OCI-LY3 (cell line): ENCODE data around the gene KRTAP12-1.

Source experiments
- H2AFZ ChIP-seq: fragments of 200-600, 300-600 bp; shearing (Covaris generic); 2 replicates; pipeline ENCODE4 v1.6.0; 2014; ENCODE audit warnings: antibody characterized with exemption, low read depth, low read length
- H3K27ac ChIP-seq: fragments of 200-600, 300-600 bp; sonication (generic); 2 replicates; pipeline ENCODE4 v1.5.1; 2014; ENCODE audit warnings: mild to moderate bottlenecking, low read length, moderate library complexity, mixed read lengths
- H3K27me3 ChIP-seq: fragments of 200-600, 300-600 bp; sonication (generic); 2 replicates; pipeline ENCODE4 v1.6.1; 2014; ENCODE audit warnings: low read depth, low read length, mixed read lengths
- H3K36me3 ChIP-seq: fragments of 200-600, 300-600 bp; sonication (generic); replicated peaks from 2 replicates; pipeline ENCODE3; 2014; ENCODE audit warnings: low read depth, low read length, mixed read lengths
- H3K4me1 ChIP-seq: fragments of 300-600, 200-600 bp; sonication (generic); 2 replicates; pipeline ENCODE4 v1.6.1; 2014; ENCODE audit warnings: low read length, mixed read lengths
- H3K4me2 ChIP-seq: fragments of 200-600, 300-600 bp; sonication (generic); 2 replicates; pipeline ENCODE4 v1.6.1; 2014; ENCODE audit warnings: low read length, mixed read lengths
- H3K4me3 ChIP-seq: fragments of 300-600, 200-600 bp; sonication (generic); 2 replicates; pipeline ENCODE4 v1.5.1; 2014; ENCODE audit warnings: antibody characterized with exemption, mild to moderate bottlenecking, low read length, moderate library complexity
- H3K79me2 ChIP-seq: fragments of 300-600, 200-600 bp; shearing (Covaris generic); 2 replicates; pipeline ENCODE4 v1.6.1; 2014; ENCODE audit warnings: mild to moderate bottlenecking, low read length, mixed read lengths
- H3K9ac ChIP-seq: fragments of 300-600, 200-600 bp; shearing (Covaris generic); 2 replicates; pipeline ENCODE4 v1.6.0; 2014; ENCODE audit warnings: mild to moderate bottlenecking, low read length, moderate library complexity
- H3K9me3 ChIP-seq: fragments of 200-600, 300-600 bp; shearing (Covaris generic); 2 replicates; pipeline ENCODE4 v1.6.1; 2014; ENCODE audit warnings: low read length, mixed read lengths; ENCODE audit not compliant: insufficient read depth
- H4K20me1 ChIP-seq: fragments of 200-600, 300-600 bp; sonication (generic); 2 replicates; pipeline ENCODE4 v1.6.1; 2016; ENCODE audit warnings: low read length, mixed read lengths; ENCODE audit not compliant: insufficient read depth
- EZH2phosphoT487 ChIP-seq: fragments of 200-600 bp; shearing (Covaris generic); IDR thresholded peaks from 2 replicates; pipeline ENCODE4 v1.6.1; 2018; ENCODE audit warnings: antibody characterized with exemption, mixed run types, low read depth
- TF ChIP-seq, protein P1 (sequence below): fragments of 200-600, 300-600 bp; sonication (generic); IDR thresholded peaks from 2 replicates; pipeline ENCODE4 v1.5.1; 2014; ENCODE audit warnings: antibody characterized with exemption, low read length, low read depth

The KRTAP12-1 gene

GRCh38 chr21:44702111-44702972 lies 20.4 kb upstream of the KRTAP12-1 start:
- H3K9me3 ChIP-seq: no peaks in the 10 kb centered on the region

GRCh38 chr21:44701541-44701940 lies 19.6 kb upstream of the KRTAP12-1 start:
- no peaks in the 10 kb centered on the region for H3K36me3 ChIP-seq
- H3K4me2 ChIP-seq: no peak overlapping the region
- H2AFZ ChIP-seq: no peak overlapping the region
- H3K27ac ChIP-seq: no peak overlapping the region
- H3K79me2 ChIP-seq: no peaks in the 10 kb centered on the region
- TF ChIP-seq EZH2phosphoT487: no peak
- TF ChIP-seq, protein P1, sequence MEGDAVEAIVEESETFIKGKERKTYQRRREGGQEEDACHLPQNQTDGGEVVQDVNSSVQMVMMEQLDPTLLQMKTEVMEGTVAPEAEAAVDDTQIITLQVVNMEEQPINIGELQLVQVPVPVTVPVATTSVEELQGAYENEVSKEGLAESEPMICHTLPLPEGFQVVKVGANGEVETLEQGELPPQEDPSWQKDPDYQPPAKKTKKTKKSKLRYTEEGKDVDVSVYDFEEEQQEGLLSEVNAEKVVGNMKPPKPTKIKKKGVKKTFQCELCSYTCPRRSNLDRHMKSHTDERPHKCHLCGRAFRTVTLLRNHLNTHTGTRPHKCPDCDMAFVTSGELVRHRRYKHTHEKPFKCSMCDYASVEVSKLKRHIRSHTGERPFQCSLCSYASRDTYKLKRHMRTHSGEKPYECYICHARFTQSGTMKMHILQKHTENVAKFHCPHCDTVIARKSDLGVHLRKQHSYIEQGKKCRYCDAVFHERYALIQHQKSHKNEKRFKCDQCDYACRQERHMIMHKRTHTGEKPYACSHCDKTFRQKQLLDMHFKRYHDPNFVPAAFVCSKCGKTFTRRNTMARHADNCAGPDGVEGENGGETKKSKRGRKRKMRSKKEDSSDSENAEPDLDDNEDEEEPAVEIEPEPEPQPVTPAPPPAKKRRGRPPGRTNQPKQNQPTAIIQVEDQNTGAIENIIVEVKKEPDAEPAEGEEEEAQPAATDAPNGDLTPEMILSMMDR: no peak
- no peak overlapping the region for H3K4me3 ChIP-seq
- no peaks in the 10 kb centered on the region for H3K27me3 ChIP-seq
- H3K4me1 ChIP-seq: no peaks in the 10 kb centered on the region
- no peaks in the 10 kb centered on the region for H3K9me3 ChIP-seq
- no peak overlapping the region for H3K9ac ChIP-seq
- no peaks in the 10 kb centered on the region for H4K20me1 ChIP-seq

More at GRCh38 chr21:44702111-44702972, 20.4 kb upstream of the KRTAP12-1 start:
- Histone ChIP-seq H3K9ac (no peak overlapping the region), H3K27me3 (no peaks in the 10 kb centered on the region), H2AFZ (no peak overlapping the region), H3K4me2 (no peak overlapping the region), H3K79me2 (no peaks in the 10 kb centered on the region), H3K4me3 (no peak overlapping the region), H3K36me3 (no peaks in the 10 kb centered on the region), H3K4me1 (no peaks in the 10 kb centered on the region), H4K20me1 (no peaks in the 10 kb centered on the region), H3K27ac (no peak overlapping the region)
- TF ChIP-seq, protein P1: no peak
- TF ChIP-seq EZH2phosphoT487: no peak

DNA sequence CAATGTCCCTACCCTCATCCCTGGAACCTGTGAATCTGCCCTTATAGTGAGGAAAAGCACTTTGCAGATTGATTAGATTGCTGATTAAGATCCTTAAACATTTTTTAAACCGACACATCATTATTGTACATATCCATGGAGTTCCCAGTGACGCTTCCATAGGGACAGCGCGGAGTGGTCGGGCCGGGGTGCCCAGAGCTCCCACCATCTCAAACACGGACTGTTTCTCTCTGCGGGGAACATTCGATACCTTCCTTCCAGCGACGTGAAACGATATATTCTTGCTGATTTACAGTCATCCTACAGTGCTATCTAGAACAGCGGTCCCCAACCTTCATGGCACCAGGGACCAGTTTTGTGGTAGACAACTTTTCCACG lies 19.0 kb upstream of the KRTAP12-1 start:
- Histone ChIP-seq H2AFZ (no peak overlapping the region), H4K20me1 (no peaks in the 10 kb centered on the region), H3K27ac (no peak overlapping the region), H3K4me2 (no peak overlapping the region), H3K4me1 (no peaks in the 10 kb centered on the region), H3K79me2 (no peaks in the 10 kb centered on the region), H3K27me3 (no peaks in the 10 kb centered on the region), H3K9me3 (no peaks in the 10 kb centered on the region), H3K36me3 (no peaks in the 10 kb centered on the region), H3K9ac (no peak overlapping the region), H3K4me3 (no peak overlapping the region)
- no peak for TF ChIP-seq EZH2phosphoT487
- TF ChIP-seq, protein P1: no peak

GRCh38 chr21:44700101-44701022 lies 18.4 kb upstream of the KRTAP12-1 start:
- Histone ChIP-seq H3K36me3 (no peaks in the 10 kb centered on the region), H3K4me2 (no peak overlapping the region), H3K9me3 (no peaks in the 10 kb centered on the region), H3K27me3 (no peaks in the 10 kb centered on the region), H3K4me1 (no peaks in the 10 kb centered on the region), H3K27ac (no peak overlapping the region), H3K9ac (no peak overlapping the region), H3K4me3 (no peak overlapping the region), H2AFZ (no peak overlapping the region), H3K79me2 (no peaks in the 10 kb centered on the region), H4K20me1 (no peaks in the 10 kb centered on the region)
- TF ChIP-seq, protein P1: no peak
- TF ChIP-seq EZH2phosphoT487: no peak
